GM19099 (cell line): ENCODE measurements around the gene SLC9C2.

ENCODE experiments used
- POLR2A ChIP-seq: IDR thresholded peaks from 3 replicates; pipeline ENCODE4 v1.6.1; 2011; ENCODE audit warnings: low read depth; ENCODE audit not compliant: insufficient read length; ENCODE audit errors: extremely low read depth

SLC9C2 gene

GRCh38 chr1:173551699-173552098 lies 51.2 kb downstream of the SLC9C2 start:
- TF ChIP-seq POLR2A, result no peak

GRCh38 chr1:173549813-173550212 lies 53.1 kb downstream of the SLC9C2 start:
- no peak for TF ChIP-seq POLR2A

DNA sequence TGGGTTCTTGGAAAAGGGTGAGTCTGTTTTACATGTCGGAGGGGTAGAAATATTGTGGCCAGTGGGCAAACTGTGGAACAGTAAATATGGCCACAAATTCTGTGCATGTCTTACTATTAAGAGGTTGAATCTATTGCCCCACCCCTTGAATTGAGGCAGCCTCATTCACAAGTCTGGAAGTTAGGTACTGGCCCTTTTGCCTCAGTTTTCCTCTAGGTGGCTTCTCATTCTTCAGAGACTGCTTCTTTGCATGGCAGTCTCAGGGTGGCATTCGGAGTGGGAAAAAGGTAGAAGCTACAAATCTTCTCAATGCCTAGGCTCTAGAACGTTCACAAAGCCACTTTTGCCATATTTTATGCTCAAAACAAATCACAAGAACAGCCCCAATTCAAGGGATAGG lies 57.2 kb downstream of the SLC9C2 start:
- TF ChIP-seq POLR2A, result no peak

DNA sequence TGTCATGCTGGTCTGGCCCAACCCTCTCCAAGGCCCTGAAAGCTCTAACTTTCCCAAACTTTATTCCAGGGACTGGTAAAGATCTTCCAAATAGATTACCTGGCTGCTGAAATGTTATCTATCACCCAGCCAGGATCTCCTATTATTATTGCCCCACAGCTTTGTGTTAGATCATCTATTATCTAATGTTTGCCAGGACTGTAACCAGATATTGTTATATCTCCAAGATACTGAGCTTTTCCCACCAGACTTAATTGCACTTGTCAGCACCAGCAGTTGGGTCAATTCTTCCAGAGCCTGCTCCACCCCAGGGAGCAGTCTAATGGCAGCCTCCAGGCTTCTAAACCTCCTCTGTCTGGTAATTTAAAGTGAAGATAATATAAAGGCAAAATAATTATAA lies 66.6 kb downstream of the SLC9C2 start:
- TF ChIP-seq POLR2A, result no peak

DNA sequence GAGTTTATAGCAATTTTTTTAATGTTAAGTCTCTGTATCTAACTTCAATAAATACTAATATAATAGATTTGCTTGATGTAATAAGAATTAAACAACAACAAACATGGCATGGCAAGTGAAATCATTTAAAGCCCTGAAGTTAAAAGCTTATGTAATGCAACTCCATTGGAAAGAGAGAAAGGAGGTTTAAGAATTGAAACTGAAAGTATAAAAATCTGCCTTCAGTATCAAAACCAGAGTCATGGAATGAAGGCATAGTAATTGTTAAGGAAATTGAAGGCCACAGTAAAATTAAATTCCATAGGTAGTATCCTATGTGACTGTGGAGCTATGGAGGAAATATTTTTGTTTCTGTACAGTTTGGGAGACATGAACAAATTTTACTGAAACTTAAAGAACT lies 70.6 kb downstream of the SLC9C2 start:
- no peak for TF ChIP-seq POLR2A

GRCh38 chr1:173530795-173531693 lies 71.8 kb downstream of the SLC9C2 start:
- TF ChIP-seq POLR2A, result no peak

DNA sequence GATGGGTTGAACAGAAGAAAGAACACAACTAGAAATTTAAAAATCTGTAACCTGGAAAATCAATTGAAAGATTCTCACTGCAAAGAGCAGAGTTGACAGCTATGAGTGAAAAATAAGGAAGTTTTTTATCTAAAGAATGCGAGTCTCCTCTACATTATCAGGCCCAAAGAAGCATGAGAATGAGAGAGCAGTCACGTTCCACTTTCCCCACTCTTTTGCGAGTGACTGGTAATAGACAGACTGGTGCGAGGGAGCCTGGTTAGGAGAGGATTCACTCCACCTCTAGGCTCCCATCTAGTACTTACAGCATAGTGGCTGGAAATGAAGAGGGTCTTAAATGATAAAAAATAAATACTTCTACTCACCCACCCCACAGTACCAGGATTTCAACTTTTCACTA lies 73.8 kb downstream of the SLC9C2 start:
- no peak for TF ChIP-seq POLR2A

DNA sequence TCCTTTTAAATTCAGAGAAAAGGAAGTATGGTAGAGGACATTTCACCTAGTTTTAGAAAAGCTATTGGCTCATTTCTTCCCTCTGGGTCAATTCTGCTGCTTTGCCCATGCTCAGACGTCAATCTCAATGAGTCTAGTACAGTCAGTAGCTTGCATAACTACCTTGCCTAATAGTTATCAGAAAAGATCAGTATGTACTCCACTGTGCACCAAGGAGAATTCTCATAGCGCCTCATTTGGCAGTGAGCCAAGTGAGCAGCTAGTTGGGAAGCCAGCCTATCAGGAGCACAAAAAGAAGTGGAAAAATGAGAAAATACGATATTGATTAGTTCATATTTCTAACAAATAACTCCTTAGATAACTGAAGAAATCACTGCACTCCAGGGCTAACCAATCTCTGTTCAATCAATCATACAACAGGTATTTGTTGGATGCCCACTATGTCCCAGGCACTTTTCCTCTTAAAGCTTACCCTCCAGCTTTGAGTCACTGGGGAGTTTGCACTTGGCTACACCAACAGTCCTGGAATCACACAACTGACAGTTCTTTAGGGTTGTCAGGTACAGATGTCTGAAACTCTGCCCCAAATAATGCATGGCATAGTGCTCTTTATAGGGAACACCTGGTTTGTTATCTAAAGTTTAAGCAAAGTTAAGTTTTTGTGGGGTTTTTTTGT lies 75.6 kb downstream of the SLC9C2 start:
- TF ChIP-seq POLR2A, result no peak

DNA sequence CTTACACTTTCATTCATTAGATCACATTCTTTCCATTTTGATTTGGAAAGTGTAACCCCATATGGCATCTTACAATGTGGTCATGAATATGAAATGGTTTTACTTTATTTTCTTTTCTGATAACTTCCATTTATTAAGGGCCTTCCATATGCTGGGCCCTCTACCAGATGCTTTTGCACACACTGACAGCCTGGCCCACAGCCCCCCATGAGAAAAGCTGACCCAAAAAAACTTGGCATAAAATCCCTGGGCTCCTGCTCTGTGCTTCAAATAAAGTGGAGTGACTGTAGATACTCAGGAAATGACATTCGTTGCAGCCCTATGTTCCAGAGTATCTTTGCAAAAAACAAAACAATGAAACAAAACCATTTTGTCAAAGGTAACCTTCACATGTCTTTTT lies 76.9 kb downstream of the SLC9C2 start:
- no peak for TF ChIP-seq POLR2A

- TF ChIP-seq POLR2A, result no peak
These were observed 79.5 kb downstream of the SLC9C2 start for GRCh38 chr1:173523329-173523728.

- no peak for TF ChIP-seq POLR2A
These were observed 82.1 kb downstream of the SLC9C2 start for GRCh38 chr1:173520799-173521198.

DNA sequence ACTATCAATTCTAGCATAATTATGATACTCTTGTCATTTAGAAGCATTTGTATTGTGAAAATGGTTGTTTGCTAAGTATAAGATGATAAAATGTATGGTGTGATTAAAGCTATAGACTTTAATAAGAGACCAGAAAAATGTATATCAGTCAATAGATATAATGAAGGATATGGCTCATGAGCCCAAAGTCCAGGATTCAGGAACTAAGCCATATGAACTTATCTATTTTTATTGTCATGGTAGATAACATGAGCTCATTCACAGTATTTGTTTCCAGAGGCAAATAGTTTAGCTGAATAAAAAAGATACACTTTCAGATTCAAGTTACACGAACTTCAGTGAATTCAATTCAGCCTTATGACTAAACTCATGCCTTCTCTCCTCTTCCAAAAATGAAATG lies 93.1 kb downstream of the SLC9C2 start:
- TF ChIP-seq POLR2A, result no peak

DNA sequence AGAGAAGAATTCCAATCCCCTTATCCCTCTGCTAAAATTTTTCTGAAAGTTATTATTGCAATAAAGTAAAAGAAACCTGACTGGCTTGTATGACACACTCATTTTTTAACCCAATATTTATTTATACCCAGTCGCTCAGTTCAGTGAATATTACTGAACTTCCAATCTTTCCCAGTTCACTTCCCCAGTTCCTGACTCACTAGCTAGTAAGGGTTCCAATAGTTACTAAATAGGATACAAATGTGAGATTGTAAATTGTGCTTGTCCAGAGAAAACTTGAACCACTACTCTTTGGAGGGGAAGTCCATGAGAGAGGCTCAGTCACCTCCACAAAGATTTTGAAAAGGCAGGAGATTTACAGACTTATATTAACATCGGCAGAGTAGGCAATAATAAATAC lies 94.3 kb downstream of the SLC9C2 start:
- TF ChIP-seq POLR2A, result no peak

DNA sequence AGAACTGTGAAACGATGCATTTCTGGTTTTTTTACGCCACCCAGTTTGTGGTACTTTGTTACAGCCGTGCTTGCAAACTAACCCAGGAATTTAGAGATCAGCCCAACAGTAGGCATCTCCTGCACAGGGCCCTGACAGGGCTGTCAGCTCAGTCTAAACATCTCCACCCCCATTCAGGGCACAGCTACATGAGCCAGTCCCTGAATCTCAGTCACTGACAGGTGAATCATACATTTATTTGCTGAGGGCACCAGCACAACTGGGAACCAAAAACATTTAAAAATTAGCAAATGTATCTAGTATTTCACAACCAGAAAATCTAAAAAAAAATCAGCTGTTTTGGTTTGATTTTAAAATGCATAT lies 95.0 kb downstream of the SLC9C2 start:
- TF ChIP-seq POLR2A, result no peak

DNA sequence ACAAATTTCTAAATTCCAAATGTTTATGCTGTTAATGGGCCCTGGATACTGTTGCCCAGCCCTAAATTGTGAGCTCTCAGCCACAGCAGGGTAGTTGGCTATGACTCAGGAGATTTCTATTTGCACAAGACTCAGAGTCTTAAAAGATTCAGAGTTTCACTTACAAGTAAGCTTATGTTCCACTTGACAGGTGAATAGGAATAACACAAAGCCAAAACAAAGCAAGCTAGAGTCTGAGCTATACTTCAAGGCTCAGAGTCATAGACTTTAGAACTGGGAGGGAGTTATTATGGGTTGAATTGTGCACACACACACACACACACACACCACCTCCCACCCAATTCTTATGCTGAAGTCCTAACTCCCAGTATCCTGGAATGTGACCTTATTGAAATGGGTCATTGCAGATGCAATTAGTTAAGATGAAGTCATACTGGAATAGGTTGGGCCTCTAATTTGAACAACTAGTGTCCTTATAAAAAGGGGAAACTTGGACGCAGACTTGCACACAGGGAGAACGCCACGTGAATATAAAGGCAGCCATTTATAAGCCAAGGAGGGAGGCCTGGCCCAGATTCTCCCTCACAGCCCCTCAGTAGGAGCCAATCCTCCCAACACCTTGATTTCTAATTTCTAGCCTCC lies 95.5 kb downstream of the SLC9C2 start:
- TF ChIP-seq POLR2A, result no peak

DNA sequence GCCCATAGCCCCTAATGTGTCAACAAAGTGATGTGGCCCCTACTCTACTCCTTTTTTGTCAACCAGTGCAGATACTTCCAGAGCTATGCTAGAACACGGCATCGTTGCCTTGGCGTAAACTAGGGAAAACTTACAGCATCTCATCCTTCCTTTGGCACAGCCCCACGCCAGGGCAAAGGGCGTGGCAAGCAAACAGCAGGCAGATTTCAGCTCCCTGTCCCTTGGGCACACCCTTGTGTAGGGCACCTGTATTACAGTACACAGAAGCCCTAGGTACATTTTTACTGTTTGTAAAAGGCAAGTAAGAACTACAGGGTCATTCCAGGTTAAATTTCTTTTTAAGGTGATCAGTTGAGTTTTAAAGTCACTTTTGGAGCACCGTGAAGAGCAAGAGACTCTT lies 96.4 kb downstream of the SLC9C2 start:
- no peak for TF ChIP-seq POLR2A
